ENCODE measurements around the gene PHF12. TPM values are rescaled to one million over a fixed set of nuclear protein-coding genes. Genes with fewer than 3 reads are reported as not detected.

The PHF12 gene
- total and polyA plus RNA-seq, 2 of the 4 experiments (the other 2 are of a cell fraction), result 24.4 to 25.6 TPM

DNA sequence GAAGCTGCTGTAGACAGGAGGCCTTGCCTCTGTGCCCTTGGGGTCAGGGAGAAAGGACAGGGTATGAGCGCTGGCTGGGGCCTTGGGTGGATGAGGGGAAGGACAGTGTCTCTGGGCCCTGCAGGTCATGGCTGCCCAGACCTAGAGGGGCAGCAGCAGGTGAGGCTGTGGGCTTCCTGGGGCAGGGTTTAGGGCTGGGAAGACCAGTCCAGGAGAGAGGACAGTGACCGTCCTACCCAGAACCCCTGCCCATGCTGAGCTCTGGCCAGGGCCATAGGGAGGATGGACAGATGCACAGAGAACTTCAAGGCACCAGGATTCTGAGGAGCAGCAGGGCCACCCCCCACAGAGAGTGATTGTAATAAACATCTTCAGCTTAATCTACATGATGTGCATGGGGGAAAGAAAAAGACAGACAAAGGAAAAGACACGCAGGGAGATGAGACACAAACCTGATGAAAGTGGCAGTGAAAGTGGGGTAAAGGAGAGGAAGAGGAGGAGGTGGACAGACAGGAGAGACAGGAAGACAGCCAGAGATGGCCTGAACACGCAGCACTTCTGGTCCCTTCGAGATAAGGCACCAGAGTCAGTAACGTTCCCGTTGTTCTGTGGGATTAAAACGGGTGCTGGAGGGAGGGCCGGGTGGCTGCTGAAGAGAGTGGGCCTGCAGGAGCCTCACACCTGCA, 71.3 kb downstream of the PHF12 start:
- no peak for ATAC-seq (ENCODE audit: low read depth)
- no peak overlapping the region for H3K14ac ChIP-seq (replicated peaks; ENCODE audit: low read depth, low read length)
- no peak for DNase-seq
- in situ Hi-C loops (cut with MboI; ENCODE audit: low sequenced_read_pairs) (no loop called here), dilution Hi-C loops (cut with HindIII; ENCODE audit: low sequenced_read_pairs, unreplicated experiment) (no loop called here), intact Hi-C loops (cut with micrococcal nuclease) (loop anchor here (1.0 kb wide), 1 partner anchor 117 kb away; no protein-coding TSS in a partner anchor)
- no peaks in the 10 kb centered on the region for H3K27me3 ChIP-seq (ENCODE audit: control insufficient read depth, insufficient read depth, low read length)
- no peak overlapping the region for H2AFZ ChIP-seq (replicated peaks; ENCODE audit: low read length, poor library complexity)
- no peak overlapping the region for H4K8ac ChIP-seq (ENCODE audit: low read depth in 2 of 2, low read length in 2 of 2)
- ChIA-PET CTCF (interaction anchor here (0.5 to 2.1 kb wide), 2 partner anchors 153 to 1219 kb away, joined by 4 to 11 read pairs; partner anchors contain the start of gene TLCD1), POLR2A (ENCODE audit: unreplicated experiment) (no interaction called here)
- no peak overlapping the region for H2AK9ac ChIP-seq (replicated peaks; ENCODE audit: low read depth, low read length, poor library complexity)
- no peak overlapping the region for H2BK20ac ChIP-seq (ENCODE audit: low read depth, low read length)
- H4K20me1 ChIP-seq (ENCODE audit: insufficient read depth, low read length), result 0 out of 2 replicates have a peak, but pooled peaks cover 4% of the 10 kb centered on the region
- H3K4me3 ChIP-seq (ENCODE audit: insufficient read depth, low read depth, low read length), result no peak overlapping the region
- no peak overlapping the region for H3K18ac ChIP-seq (ENCODE audit: low read depth, low read length)
- no peak overlapping the region for H2BK120ac ChIP-seq (ENCODE audit: low read depth, low read length)
- H2AK5ac ChIP-seq (ENCODE audit: low read depth, low read length), result no peak overlapping the region
- H3K56ac ChIP-seq (ENCODE audit: extremely low read depth, insufficient read depth, low read length), result no peak overlapping the region
- no peak overlapping the region for H3K9ac ChIP-seq (ENCODE audit: low read depth, low read length)
- no peak overlapping the region for H2BK15ac ChIP-seq (ENCODE audit: low read depth, low read length)
- BruUV-seq (replicated peaks), result TSS peak; percentile 85
- H4K5ac ChIP-seq (ENCODE audit: low read depth, low read length), result no peak overlapping the region
- no peaks in the 10 kb centered on the region for H3K4me1 ChIP-seq (ENCODE audit: control insufficient read depth, insufficient read depth, low read length)
- no peak overlapping the region for H3K4me2 ChIP-seq (ENCODE audit: low read depth, low read length)
- H4K91ac ChIP-seq (ENCODE audit: insufficient read depth, low read depth, low read length), result no peak overlapping the region
- H3K36me3 ChIP-seq (ENCODE audit: control insufficient read depth, insufficient read depth, low read length), result peaks cover 51% of the 10 kb centered on the region
- H3K27ac ChIP-seq (ENCODE audit: insufficient read depth, low read length), result no peak overlapping the region
- no peak overlapping the region for H3K23ac ChIP-seq (ENCODE audit: low read depth, low read length)
- no peaks in the 10 kb centered on the region for H3K9me3 ChIP-seq (ENCODE audit: control insufficient read depth, insufficient read depth, low read length)
- no peaks in the 10 kb centered on the region for H3K79me1 ChIP-seq (ENCODE audit: low read depth in 1 of 2, low read length in 2 of 2)
- H2BK5ac ChIP-seq (ENCODE audit: low read depth, low read length, poor library complexity, severe bottlenecking), result no peak overlapping the region
- no peak overlapping the region for H3K4ac ChIP-seq (ENCODE audit: low read depth, low read length)
- TF ChIP-seq, protein P1, sequence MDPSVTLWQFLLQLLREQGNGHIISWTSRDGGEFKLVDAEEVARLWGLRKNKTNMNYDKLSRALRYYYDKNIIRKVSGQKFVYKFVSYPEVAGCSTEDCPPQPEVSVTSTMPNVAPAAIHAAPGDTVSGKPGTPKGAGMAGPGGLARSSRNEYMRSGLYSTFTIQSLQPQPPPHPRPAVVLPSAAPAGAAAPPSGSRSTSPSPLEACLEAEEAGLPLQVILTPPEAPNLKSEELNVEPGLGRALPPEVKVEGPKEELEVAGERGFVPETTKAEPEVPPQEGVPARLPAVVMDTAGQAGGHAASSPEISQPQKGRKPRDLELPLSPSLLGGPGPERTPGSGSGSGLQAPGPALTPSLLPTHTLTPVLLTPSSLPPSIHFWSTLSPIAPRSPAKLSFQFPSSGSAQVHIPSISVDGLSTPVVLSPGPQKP (IDR thresholded peaks at IDR 0.05; ENCODE audit: borderline replicate concordance, low read depth, low read length), result no peak
- TF ChIP-seq CEBPB (IDR thresholded peaks at IDR 0.05; ENCODE audit: low read depth, low read length) (no peak), NFE2L2 (IDR thresholded peaks at IDR 0.05; ENCODE audit: low read depth, low read length) (no peak), FOS (IDR thresholded peaks at IDR 0.05; ENCODE audit: low read depth, low read length) (no peak), CHD1 (IDR thresholded peaks at IDR 0.05; ENCODE audit: low read depth, low read length) (no peak), RCOR1 (IDR thresholded peaks at IDR 0.05; ENCODE audit: insufficient replicate concordance, low read length) (no peak), SMC3 (IDR thresholded peaks at IDR 0.05; ENCODE audit: low read depth, low read length) (no peak), USF2 (IDR thresholded peaks at IDR 0.05; ENCODE audit: low read depth, low read length) (no peak), MXI1 (IDR thresholded peaks at IDR 0.05; ENCODE audit: borderline replicate concordance, low read depth, low read length) (no peak), POLR2A (IDR thresholded peaks at IDR 0.05; ENCODE audit: low read depth, low read length) (no peak), MAFK (IDR thresholded peaks at IDR 0.05; ENCODE audit: low read depth, low read length) (no peak), RAD21 (IDR thresholded peaks at IDR 0.05; ENCODE audit: low read length) (no peak), BHLHE40 (IDR thresholded peaks at IDR 0.05; ENCODE audit: low read depth, low read length) (no peak)
- TF ChIP-seq, protein P2, sequence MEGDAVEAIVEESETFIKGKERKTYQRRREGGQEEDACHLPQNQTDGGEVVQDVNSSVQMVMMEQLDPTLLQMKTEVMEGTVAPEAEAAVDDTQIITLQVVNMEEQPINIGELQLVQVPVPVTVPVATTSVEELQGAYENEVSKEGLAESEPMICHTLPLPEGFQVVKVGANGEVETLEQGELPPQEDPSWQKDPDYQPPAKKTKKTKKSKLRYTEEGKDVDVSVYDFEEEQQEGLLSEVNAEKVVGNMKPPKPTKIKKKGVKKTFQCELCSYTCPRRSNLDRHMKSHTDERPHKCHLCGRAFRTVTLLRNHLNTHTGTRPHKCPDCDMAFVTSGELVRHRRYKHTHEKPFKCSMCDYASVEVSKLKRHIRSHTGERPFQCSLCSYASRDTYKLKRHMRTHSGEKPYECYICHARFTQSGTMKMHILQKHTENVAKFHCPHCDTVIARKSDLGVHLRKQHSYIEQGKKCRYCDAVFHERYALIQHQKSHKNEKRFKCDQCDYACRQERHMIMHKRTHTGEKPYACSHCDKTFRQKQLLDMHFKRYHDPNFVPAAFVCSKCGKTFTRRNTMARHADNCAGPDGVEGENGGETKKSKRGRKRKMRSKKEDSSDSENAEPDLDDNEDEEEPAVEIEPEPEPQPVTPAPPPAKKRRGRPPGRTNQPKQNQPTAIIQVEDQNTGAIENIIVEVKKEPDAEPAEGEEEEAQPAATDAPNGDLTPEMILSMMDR (conservative IDR thresholded peaks at IDR 0.05; ENCODE audit: low read depth, low read length), result no peak
- WGBS, 2 experiments (ENCODE audit: extremely low coverage in 2 of 2, insufficient read length in 1 of 2), result 36% methylated on average over 2 of the region's 9 CpGs; no CpG with 5 or more reads in 1 of the 2 experiments
- no peaks in the 10 kb centered on the region for H3K9me1 ChIP-seq (ENCODE audit: insufficient read depth, low read length)
